ENCODE results near the gene ANTXRL. TPM values are rescaled to one million over a fixed set of nuclear protein-coding genes. Genes with fewer than 3 reads are reported as not detected.

Gene ANTXRL
- total and polyA plus RNA-seq, 2 experiments from 2014 or later, result not detected

DNA sequence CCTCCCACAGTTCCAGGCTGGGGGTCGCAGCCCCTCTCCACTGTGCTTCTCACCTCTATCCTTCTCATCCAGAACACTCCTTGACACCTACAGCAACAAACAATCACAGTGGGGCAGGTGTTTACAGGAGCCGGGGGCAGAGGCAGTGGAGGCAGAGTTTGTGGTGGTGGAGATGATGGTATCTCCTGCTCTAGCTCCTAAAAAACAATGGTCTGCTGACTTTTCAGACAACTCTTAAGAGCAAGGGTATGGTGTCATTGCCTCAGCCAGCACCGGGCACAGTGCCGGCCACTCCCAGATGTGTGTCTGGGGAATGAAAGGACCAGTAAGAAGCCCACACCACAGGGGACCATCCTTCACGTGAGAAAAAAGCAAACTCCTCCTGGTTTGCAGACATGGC is 36.3 kb upstream of the ANTXRL start:
- no peaks in the 10 kb centered on the region for H3K9me3 ChIP-seq (ENCODE audit: low read depth)
- TF ChIP-seq, protein P1, sequence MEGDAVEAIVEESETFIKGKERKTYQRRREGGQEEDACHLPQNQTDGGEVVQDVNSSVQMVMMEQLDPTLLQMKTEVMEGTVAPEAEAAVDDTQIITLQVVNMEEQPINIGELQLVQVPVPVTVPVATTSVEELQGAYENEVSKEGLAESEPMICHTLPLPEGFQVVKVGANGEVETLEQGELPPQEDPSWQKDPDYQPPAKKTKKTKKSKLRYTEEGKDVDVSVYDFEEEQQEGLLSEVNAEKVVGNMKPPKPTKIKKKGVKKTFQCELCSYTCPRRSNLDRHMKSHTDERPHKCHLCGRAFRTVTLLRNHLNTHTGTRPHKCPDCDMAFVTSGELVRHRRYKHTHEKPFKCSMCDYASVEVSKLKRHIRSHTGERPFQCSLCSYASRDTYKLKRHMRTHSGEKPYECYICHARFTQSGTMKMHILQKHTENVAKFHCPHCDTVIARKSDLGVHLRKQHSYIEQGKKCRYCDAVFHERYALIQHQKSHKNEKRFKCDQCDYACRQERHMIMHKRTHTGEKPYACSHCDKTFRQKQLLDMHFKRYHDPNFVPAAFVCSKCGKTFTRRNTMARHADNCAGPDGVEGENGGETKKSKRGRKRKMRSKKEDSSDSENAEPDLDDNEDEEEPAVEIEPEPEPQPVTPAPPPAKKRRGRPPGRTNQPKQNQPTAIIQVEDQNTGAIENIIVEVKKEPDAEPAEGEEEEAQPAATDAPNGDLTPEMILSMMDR (IDR thresholded peaks at IDR 0.05; ENCODE audit: low read depth, low read length), result no peak
- DNase-seq (ENCODE audit: low read depth in 1 of 2, low spot score in 1 of 2), result no peak
- no peaks in the 10 kb centered on the region for H3K27me3 ChIP-seq
- no peak overlapping the region for H3K4me3 ChIP-seq
- H3K4me1 ChIP-seq (ENCODE audit: low read depth), result peaks cover 23% of the 10 kb centered on the region
- H3K36me3 ChIP-seq, result no peaks in the 10 kb centered on the region
- H3K27ac ChIP-seq, result no peak overlapping the region

DNA sequence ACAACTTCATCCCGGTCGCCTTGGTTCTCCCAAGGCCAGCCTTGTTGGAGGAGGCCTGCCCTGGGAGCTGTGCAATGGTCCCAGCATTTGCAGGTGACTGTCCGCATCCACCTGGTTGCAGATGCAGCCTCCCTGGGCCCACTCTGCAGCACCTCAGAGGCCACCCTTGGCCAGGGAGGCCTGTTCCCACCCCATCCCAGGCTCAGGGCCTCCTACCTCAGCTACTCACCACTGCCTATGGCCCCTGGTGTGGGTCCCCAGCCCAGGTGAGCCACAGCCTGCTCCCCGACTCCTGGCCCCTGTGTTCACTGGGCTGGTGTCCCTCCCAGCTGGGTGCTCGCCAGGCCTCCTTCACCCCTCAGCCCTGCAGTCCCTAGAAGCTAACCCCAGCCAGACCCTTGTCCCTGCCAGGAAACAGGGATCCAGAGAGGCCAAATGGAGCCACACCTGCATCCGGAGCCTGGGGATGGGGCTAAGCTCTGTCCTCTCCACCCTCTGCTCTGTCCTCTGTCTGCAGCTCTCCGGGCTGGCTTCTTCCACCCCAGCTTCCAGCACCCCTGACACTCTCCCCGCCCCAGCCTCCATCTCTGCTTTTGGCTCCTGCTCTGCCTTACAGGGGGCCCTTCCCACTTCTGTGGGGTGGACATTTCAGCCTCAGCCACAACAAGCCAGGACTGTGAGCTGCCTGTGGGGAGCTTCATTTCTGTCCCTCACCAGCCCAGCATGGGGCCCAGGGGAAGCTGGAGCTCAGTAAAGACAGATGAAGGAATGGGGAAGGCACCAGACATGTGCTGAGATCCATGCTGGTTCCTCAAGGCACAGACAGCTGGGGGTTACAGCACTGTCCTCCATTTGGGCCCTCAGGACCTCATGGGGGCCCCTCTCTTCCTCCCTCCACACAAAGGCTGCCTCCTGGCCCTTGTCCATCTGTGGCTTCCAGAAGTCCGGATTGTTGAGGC is 35.6 kb upstream of the ANTXRL start:
- TF ChIP-seq, protein P1 (IDR thresholded peaks at IDR 0.05; ENCODE audit: low read depth, low read length), result no peak
- no peaks in the 10 kb centered on the region for H3K27me3 ChIP-seq
- no peak overlapping the region for H3K27ac ChIP-seq
- DNase-seq (ENCODE audit: low read depth in 1 of 2, low spot score in 1 of 2), result no peak
- H3K36me3 ChIP-seq, result no peaks in the 10 kb centered on the region
- H3K4me3 ChIP-seq, result no peak overlapping the region
- H3K4me1 ChIP-seq (ENCODE audit: low read depth), result peaks cover 23% of the 10 kb centered on the region
- no peaks in the 10 kb centered on the region for H3K9me3 ChIP-seq (ENCODE audit: low read depth)

DNA sequence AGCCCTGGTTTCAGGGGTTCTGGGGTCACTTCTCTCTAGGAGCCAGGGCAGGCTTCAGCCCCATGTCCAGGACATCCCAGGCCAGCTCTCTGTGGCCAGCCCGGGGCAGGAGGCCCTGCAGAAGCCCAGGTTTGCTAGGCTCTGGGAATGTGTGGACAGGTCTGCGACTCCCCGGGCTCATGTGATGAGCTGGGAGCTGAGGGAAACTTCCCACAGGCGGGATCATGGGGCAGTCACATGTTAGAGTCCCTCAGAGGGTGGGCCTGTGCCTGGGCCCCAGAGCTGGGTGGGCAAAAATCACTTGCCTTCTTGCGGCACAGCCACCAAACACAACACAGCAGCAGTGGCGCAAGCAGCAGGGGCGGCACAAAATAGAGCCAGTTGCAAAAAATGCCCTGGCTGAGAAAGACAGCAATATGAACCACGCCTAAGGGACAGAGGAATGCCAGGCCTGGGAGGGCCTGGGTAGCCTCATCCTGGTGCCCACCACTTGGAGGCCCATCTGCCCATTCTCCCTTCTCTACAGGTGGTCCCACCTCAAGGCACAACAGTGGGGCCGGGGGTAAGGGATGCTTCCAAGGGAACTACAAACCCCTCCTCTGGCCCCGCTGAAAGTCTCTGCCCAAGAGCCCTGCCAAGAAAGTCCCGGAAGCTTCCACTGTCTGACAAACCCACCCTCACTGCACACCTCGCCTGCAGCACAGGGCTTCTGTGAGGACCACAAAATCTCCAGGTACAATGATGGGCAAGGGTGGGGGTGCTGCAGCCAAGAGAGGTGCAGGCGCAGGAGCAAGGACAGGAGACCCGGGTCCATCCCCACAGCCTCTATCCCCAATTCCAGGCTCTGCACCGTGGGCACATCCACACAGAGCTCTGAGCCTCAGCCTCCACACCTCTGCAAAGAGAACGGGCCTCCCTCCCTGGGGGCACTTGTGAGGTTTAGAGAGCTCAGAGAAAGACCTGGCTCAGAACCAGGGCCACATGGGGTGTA is 34.6 kb upstream of the ANTXRL start:
- Histone ChIP-seq H3K27ac (no peak overlapping the region), H3K36me3 (no peaks in the 10 kb centered on the region), H3K9me3 (ENCODE audit: low read depth) (no peaks in the 10 kb centered on the region), H3K27me3 (no peaks in the 10 kb centered on the region), H3K4me3 (no peak overlapping the region), H3K4me1 (ENCODE audit: low read depth) (peaks cover 19% of the 10 kb centered on the region)
- TF ChIP-seq, protein P1 (IDR thresholded peaks at IDR 0.05; ENCODE audit: low read depth, low read length), result no peak
- DNase-seq (ENCODE audit: low read depth in 1 of 2, low spot score in 1 of 2), result no peak

DNA sequence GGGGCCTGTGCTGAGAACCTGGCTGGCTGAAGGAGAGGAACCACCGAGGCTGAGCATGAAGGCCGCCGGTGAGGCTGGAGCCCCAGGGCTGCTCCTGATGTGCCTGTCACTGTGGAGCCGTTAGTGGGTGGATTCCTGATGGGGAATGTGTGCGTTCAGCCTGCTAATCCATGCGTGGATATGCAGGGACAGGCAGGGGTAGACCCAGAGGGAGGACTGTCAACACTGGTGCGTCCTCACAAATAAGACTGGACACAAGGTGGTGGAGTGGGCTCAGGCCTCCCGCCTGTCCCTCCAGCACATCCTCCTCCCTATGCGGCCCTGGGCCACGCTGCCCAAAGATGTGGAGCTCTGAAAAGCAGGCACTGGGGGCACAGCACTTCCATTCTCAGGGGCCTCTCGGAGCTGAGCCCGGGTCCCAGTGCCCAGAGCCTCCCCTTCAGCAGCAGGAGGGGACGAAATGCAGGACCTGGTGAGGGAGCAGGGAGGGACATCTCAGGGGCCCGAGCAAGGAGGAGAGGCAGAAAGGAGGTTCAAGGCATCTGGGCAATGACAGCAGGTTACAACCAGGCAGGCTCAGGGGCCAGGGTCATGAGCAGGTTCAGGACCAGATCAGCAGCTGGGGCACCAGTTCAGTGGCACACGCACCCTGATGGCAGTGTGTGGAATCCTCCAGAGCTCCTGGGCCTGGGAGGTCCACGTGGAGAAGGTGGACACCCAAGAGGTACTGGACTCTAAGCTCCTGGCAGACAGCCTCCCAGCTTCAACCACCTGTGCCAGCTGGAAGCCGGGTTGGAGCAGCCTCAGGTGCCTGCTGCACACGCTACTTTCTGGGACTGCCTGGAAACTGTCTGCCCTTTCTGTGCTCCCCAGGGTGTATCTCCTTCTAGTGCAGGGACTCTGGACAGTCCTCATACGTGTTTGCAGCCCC is 33.5 kb upstream of the ANTXRL start:
- TF ChIP-seq, protein P1 (IDR thresholded peaks at IDR 0.05; ENCODE audit: low read depth, low read length), result no peak
- no peak for DNase-seq (ENCODE audit: low read depth in 1 of 2, low spot score in 1 of 2)
- H3K36me3 ChIP-seq, result no peaks in the 10 kb centered on the region
- no peak overlapping the region for H3K27ac ChIP-seq
- no peak overlapping the region for H3K4me3 ChIP-seq
- H3K9me3 ChIP-seq (ENCODE audit: low read depth), result no peaks in the 10 kb centered on the region
- peaks cover 7% of the 10 kb centered on the region for H3K4me1 ChIP-seq (ENCODE audit: low read depth)
- no peaks in the 10 kb centered on the region for H3K27me3 ChIP-seq
